Activated naive CD4-positive, alpha-beta T cell (primary cell): ENCODE measurements around the gene LYPLA2.

ENCODE experiments used
- DNase-seq, 4 experiments: peaks; one replicate each; lab custom pipeline; 2025; lab: John Stamatoyannopoulos, UW

The LYPLA2 gene

DNA sequence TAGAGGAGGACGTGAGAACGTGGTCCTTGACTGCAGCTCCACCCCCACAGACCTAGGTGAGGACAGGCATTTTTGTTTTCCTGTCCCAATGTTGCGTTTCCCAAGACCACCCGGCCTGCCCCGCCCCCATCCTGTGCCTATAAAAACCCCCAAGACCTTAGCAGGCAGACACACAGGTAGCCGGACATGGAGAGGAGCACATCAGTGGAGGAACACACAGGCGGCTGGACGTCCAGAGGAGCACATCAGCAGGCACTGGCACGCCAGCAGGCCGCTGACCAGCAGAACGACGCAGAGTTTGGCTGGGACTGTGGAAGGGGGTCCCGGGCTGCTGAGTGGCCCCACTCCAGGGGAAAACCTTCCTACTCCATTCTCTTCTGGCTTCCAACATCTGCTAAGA is 47.0 kb downstream of the LYPLA2 start:
- DNase-seq = no peak

DNA sequence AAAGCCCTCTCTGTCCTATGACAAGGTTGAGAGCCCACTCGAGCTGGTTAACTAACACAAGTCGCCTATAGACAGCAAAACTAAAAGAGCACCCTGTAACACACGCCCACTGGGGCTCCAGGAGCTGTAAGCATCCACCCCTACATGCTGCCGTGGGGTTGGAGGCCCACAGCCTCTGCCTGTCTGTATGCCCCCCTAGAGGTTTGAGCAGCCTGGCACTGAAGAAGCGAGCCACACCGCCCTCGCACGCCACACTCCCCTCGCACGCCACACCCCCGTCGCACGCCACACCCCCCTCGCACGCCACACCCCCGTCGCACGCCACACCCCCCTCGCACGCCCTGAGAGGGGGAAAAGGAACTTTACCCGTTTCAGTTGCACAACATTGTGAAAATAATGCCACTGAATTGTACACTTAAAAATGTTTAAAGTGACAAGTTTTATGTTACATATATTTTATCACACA is 47.5 kb downstream of the LYPLA2 start:
- peak; percentile 16 to 74 (median 60) for DNase-seq

DNA sequence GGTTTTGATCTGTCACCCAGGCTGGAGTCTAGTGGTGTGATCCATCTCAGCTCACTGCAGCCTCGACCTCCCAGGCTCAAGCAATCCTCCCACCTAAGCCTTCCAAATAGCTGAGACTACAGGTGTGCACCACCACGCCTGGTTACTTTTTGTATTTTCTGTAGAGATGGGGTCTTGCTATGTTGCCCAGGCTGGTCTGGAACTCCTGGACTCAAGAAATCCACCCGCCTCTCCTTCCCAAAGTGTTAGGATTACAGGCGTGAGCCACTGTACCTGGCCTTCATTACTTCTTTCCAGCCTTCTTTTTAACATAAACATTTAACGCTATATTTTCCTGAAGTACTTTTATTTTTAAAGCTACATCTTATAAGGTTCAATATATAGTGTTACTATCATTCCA is 52.7 kb downstream of the LYPLA2 start:
- DNase-seq = no peak
